T-helper 2 cell (primary cell): Measurements from ENCODE around the gene TPD52L2.
A peak's percentile ranks its signal among the peaks of the same experiment; 100 is the strongest.
"Not testable (repeated sequence)": the region's sequence is repeated elsewhere in the genome, so short reads cannot be mapped to it uniquely, and the experiment has no call there.

Experiments used
- DNase-seq, 5 experiments: peaks; one replicate each; pipeline versions ENCODE4 v3.0.0 to v3.0.0-alpha.2; 2012 to 2022

The TPD52L2 gene

DNA sequence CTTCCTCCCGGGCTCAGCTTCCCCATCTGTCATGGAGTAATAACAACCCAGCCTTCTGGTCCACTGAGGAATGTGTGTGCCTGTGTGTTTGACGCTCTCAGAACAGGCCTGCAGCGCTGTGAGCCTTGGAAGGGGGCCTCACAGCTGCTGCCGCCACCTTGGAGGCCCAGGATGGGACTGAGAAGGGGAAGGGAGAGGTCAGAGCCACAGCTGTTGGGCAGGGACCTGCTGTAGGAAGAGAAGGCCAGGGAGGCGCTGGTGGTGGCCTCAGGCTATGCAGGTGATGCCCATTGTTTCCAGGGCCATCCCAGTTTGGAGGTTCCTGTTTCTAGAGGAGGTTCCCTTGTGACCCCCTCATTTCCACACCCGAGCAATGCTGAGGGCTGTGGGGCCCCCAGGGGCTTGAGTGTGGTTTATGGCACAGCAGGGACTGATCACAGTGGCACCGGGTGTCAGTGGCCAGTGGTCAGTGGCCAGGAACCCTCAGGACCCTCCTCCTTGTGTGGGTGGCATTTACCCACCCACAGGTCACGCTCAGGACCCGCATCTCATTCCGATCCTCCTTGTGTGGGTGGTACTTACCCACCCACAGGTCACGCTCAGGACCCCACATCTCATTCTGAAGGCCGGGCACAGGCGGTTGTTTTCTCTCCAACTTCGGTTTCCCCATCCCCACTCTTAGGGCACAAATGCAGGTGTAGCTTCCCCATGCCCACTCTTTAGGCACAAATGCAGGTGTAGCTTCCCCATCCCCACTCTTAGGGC, 14.0 kb downstream of the TPD52L2 start:
- no peak for DNase-seq

GRCh38 chr20:63880901-63881300, 15.8 kb downstream of the TPD52L2 start:
- not testable (repeated sequence) for DNase-seq

- no peak for DNase-seq
These were observed 16.6 kb downstream of the TPD52L2 start for GRCh38 chr20:63881451-63882226.

DNA sequence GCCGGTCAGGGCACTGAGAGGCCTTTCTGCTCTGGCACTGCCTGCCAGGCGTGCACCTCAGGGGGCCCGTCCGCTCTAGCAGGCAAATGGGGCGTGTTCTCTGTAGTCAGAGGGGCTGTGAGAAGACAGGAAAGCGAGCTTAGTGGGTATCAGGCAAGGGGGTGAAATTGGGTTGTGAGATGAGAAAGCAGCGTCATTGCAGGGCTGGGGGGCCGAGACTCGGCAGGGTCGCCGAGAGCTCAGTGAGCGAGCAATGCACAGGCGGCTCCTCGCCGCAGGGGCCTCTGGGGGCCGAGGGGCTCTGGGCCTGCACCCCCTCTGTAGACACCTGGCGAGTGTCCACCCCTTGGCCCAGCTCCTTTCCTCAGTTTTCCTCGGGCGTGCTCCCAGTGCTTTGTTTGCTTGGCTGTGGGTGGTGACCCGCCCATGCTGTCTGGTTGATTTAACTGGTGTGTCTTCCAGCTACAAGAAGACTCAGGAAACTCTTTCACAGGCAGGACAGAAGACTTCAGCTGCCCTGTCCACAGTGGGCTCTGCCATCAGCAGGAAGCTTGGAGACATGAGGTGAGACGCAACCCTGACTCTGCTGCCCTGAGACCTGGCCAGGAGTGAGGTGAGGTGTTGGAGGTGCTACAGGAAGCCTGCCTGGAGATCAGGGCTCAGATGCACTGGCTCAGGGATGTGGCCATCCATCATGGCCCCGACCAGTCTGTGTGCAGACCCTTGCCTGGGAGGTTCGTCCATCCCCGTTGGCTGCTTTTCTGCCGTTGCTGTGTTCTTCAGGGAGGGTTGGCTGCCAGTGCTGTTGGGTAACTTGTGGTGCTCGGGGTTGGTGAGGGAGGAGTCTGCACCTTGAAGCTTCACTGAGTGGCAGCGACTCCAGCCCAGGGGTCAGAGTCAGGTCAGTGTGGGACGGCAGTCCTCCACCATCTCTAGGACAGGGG, 17.5 kb downstream of the TPD52L2 start:
- DNase-seq = no peak

DNA sequence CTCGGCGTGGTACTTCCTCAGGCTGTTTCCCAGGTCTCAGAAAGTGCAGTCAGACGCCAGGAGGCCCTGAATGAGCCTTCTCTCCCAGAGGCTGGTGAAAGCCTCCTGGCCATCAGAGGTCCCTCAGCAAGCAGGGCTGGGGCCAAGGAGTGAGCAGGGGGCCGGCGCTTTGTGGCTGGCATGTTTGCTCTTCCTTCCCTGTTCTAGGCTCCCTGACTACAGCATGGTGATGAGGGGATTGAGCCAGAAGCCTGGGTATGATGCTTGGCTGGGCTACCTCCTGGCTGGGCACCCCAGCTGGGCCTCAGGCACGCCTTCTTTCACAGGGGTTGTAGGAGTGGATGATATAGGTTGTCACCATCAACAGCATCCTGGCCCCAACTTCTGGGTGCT, 18.1 kb downstream of the TPD52L2 start:
- DNase-seq = no peak

GRCh38 chr20:63884506-63885263, 19.6 kb downstream of the TPD52L2 start:
- DNase-seq = no peak

DNA sequence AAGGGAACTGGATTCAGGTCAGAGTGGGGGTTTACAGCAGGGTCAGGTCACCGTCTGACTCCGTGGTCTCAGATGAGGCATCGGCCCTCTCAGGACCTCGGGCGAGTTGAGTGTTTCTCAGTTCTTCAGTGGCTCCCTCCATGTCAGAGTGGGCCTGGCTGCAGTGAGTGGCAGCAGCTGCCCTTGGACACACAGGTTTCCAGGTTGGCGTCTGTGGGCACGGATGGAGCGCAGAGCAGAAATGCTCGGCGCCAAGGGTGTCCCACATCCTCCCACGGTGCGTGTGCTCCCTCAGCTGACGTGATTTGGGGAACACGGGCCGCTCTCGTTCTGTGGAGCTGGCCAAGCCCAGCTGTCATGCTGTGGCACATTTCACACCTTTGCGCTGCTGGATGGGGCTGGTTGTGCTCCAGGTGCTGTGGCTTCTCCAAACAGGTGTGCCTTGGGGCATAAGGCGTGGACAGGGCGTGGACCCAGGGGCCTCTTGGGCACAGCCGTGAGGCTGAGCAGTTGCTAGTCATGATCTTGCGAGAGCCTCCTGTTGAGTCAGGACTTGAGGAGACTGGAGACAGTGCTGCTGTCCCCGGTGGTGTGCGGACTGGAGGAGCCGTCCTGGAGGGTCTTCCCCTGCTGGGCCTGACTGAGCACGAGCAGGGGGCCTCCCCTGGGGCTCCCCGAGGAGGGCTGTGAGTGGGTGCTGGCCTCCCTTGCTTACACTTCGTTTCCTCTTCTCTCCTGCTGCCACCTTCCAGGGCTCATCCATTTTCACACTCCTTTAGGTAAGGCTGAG, 20.4 kb downstream of the TPD52L2 start:
- no peak for DNase-seq

- DNase-seq = no peak
These were observed 21.0 kb downstream of the TPD52L2 start for GRCh38 chr20:63886054-63886419.

- no peak for DNase-seq
These were observed 21.9 kb downstream of the TPD52L2 start for GRCh38 chr20:63886921-63887320.

GRCh38 chr20:63889241-63890200, 24.5 kb downstream of the TPD52L2 start:
- DNase-seq = no peak

DNA sequence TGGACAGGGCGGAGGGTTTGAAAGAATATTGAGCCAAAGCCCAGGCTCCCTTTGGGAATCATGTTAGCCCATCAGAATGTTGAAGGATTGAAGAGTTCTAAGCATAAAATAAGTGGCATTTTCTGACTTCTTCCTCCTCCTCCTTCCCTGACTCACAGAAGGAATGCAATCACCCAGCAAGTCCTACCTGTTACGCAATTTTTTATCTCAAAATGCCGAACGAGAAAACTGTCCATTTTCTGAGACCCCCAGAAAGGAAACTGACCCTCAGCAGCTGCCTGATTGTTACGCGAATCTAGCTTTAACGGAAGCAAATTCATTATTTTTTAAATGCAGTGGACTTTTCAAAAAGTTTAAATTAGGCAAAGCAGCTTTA, 25.1 kb downstream of the TPD52L2 start:
- DNase-seq = no peak

- no peak for DNase-seq
These were observed 25.5 kb downstream of the TPD52L2 start for GRCh38 chr20:63890616-63891015.

- DNase-seq = no peak
These were observed 26.3 kb downstream of the TPD52L2 start for GRCh38 chr20:63891061-63892002.

DNA sequence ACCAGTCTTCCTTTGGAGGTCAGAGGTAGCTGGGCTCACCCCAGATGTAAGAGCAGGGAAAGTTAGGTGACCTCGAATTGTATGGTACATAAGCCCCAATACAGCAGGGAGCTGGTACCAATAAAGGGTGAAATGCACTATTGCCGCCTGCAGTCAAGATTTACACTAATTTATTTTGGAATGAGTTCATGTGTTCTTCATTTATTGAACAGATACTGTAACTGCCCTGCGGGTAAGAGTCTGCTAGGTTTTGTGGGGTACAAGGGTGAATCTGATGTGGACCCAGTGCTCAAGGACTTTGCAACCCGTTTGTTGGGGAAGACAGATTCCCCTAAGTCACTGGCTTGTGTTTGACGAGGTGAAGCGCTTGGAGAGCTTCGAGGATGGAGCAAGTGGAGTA, 27.3 kb downstream of the TPD52L2 start:
- DNase-seq = no peak

- DNase-seq = no peak
These were observed 28.9 kb downstream of the TPD52L2 start for GRCh38 chr20:63893999-63894357.

DNA sequence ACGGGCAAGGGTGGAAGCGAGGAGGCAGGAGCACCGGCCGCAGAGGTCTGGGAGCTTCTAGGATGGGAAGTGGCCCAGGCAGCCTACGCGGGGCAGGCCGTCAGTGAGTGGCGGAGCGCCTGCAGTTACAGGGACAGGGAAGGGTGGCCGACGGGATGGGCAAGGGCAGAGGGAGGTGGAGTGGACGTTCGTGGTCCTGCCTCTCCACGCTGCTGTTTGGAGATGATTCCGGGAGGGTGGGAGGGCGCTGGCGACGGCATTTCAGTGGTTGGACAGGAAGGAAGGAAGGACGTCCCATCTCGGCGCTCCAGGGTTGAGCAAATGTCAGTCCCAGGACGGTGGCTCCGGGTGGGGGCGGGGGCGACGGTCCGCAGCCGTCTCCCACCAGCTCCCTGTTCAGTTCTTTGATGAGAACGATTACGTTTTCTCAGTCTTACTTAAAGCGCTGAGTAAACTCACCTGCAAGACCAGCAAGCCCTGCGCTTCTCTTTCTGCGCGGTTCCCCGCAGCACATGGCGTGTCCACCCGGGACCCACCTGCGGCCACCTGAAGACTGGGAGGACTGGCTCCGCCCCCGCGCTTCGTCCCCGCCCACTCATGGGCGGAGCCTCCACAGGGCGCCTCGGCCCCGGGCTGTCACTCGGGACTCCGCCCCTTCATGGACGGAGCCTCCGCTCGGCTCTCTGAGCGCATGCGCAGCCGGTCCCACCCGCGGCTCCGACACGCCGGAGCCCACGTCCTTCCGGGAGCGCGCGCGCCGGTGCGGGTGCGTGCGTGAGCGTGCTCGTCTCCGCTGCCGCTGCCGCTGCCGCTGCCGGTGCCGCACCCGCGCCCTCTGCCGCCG, 29.5 kb downstream of the TPD52L2 start, which contains the start of gene DNAJC5:
Gene DNAJC5, plus strand, starts transcription at position 769 of the 844 bp plus-strand sequence. CDS start 33,220 bp downstream, outside the sequence.
- peak; percentile 93 to 97 (median 97) for DNase-seq

DNA sequence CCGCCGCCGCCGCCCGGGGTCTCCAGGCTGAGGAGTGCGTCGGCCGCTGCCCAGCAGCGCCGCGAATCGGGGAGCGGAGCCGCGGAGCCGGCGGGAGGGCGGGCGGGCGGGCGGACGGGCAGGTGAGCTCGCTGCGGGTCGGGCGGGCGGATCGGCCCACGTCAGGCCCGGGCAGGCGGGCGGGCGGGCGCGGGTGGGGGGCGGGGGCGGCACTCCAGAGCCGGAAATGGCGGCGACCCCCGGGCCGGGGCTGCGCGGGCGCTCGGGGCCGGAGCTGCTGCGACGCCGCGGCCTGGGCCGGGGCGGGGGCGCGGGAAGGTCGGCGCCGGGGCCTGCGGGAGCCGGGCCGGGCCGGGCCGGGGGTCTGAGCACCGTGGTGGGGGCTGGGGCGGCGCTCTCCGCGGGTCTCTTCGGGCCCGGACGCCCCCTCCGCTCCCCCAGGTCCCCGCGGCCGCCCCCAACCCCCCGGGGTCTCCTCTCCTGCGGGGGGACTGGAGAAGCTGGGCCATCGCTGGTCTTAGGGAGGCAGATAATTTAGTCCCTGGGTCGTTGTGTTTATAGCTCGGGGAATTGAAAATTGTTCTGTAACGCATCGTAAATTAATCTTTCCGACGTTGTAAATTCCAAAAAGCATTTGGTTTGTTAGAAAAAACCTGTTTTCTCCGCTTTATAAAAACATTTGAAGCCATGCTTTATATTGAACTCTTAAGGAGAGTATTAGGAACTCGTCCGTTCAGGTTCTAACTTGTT, 30.3 kb downstream of the TPD52L2 start:
- no peak for DNase-seq
